ENCODE measurements around the gene VTCN1.

DNA sequence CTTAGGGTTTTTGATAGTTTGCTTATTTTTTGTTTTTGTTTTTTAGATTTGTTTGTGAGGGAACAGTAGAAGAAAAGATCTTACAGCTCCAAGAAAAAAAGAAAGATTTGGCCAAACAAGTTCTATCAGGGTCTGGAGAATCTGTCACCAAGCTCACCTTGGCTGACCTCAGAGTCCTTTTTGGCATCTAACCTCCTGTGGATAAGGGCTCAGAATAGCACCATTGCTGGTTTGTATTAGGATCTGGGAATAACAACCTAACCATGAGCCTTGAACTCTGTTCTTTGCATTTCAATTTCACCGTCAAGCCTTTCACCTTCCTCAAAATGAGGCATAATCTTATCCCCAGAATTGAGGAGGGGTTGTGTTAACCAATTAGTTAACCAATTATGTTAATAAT, 109.4 kb downstream of the VTCN1 start:
- TF ChIP-seq, protein P1, sequence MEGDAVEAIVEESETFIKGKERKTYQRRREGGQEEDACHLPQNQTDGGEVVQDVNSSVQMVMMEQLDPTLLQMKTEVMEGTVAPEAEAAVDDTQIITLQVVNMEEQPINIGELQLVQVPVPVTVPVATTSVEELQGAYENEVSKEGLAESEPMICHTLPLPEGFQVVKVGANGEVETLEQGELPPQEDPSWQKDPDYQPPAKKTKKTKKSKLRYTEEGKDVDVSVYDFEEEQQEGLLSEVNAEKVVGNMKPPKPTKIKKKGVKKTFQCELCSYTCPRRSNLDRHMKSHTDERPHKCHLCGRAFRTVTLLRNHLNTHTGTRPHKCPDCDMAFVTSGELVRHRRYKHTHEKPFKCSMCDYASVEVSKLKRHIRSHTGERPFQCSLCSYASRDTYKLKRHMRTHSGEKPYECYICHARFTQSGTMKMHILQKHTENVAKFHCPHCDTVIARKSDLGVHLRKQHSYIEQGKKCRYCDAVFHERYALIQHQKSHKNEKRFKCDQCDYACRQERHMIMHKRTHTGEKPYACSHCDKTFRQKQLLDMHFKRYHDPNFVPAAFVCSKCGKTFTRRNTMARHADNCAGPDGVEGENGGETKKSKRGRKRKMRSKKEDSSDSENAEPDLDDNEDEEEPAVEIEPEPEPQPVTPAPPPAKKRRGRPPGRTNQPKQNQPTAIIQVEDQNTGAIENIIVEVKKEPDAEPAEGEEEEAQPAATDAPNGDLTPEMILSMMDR (IDR thresholded peaks at IDR 0.05; ENCODE audit: poor library complexity): no peak
- no peak for TF ChIP-seq EZH2 (IDR thresholded peaks at IDR 0.05; ENCODE audit: borderline replicate concordance)
- no peak for TF ChIP-seq EZH2phosphoT487 (IDR thresholded peaks at IDR 0.05; ENCODE audit: low read depth, severe bottlenecking, unreplicated experiment)

Data from hepatocyte (in vitro differentiated cells).